ENCODE measurements around the gene ARPC1A.
"Not testable (repeated sequence)": the region's sequence is repeated elsewhere in the genome, so short reads cannot be mapped to it uniquely, and the experiment has no call there.

Gene ARPC1A

DNA sequence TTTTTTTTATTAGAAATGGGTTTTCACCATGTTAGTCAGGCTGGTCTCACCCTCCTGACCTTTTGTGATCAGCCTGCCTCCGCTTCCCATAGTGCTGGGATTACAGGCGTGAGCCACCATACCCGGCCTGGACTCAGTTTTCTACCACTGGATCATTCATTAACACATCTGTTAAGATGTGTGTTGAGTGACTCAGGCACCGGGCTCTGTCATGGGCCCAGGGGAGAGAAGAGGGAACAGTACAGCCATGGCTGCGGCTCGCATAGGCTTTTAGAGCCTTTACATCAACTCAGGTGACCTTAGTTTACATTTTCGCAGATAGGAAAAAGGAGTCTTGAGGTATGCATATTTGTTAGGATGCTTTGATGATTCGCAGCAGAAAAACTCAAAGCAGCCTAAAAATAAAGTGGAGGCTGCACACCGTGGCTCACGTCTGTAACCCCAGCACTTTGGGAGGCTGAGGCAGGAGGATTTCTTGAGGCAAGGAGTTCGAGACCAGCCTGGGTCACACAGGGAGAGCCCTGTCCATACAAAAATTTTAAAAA, 45.8 kb downstream of the ARPC1A start:
- no peak for DNase-seq (ENCODE audit: low spot score)

DNA sequence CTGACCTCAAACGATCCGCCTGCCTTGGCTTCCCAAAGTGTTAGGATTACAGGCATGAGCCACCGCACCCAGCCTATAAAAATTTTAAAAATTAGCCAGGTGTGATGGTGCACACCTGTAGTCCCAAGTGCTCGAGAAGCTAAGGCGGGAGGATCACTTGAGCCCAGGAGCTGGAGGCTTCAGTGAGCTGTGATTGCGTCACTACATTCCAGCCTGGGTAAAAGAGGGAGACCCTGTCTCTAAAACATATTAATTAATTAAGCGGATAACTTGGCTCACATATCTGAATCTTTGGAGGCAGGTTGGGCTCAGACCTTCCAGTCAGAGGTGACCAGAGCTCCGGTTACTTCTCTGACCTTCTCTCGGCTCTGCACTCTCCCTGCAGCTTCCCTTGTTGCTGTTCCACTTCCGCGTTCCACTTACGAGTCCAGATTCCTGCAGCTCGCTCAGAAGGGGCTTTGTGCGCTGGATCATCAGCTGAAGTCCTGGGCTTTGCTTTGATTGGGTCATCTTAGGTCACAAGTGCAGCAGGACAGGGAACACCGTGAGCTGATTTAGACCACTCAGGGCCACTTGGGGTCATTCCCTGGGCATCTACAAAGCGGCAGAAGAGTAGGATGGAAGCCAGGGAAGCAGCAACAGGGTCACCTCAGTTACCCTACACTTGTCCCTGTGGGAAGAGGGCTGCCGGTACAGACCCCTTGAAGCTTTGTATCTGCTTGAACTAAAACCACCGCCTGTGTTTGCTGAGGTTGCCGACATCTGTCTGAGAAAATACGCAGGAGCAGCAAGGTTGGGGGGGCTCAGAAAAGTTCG, 46.8 kb downstream of the ARPC1A start:
- no peak for DNase-seq (ENCODE audit: low spot score)

DNA sequence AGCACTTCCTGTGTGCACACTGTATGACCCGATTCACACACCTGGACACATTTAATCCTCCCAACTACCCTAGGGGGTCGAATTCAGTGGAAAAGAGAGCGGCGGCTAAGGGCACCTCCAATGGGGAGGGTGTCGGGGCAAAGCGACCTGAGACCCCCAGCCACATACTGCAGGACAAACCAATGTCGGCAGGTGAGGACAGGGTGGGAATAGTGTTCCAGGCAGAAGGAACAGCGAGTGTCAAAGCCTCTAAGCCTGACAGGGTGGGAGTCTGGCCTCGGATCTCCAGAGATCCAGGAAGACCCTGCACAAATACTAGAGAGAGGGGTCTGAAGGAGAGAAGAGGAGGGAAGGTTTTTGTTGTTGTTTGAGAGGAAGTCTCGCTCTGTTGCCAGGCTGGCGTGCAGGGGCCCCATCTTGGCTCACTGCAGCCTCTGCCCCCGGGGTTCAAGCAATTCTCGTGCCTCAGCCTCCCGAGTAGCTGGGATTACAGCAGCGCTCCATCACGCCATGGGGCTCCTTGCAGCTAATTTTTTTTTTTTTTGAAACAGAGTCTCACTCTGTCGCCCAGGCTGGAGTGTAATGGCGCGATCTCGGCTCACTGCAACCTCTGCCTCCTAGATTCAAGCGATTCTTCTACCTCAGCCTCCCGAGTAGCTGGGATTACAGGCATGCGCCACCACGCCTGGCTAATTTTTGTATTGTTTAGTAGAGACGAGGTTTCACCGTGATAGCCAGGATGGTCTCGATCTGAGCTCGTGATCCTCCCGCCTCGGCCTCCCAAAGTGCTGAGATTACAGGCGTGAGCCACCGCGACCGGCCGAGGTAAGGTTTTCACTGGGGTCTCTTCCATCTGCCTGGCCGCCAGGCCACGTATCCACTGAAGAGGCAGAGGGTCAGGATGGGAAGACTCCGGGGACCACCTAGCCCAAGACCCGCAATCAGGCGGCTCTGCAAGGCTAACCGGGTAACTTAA, 47.7 kb downstream of the ARPC1A start:
- DNase-seq (ENCODE audit: low spot score): no peak

DNA sequence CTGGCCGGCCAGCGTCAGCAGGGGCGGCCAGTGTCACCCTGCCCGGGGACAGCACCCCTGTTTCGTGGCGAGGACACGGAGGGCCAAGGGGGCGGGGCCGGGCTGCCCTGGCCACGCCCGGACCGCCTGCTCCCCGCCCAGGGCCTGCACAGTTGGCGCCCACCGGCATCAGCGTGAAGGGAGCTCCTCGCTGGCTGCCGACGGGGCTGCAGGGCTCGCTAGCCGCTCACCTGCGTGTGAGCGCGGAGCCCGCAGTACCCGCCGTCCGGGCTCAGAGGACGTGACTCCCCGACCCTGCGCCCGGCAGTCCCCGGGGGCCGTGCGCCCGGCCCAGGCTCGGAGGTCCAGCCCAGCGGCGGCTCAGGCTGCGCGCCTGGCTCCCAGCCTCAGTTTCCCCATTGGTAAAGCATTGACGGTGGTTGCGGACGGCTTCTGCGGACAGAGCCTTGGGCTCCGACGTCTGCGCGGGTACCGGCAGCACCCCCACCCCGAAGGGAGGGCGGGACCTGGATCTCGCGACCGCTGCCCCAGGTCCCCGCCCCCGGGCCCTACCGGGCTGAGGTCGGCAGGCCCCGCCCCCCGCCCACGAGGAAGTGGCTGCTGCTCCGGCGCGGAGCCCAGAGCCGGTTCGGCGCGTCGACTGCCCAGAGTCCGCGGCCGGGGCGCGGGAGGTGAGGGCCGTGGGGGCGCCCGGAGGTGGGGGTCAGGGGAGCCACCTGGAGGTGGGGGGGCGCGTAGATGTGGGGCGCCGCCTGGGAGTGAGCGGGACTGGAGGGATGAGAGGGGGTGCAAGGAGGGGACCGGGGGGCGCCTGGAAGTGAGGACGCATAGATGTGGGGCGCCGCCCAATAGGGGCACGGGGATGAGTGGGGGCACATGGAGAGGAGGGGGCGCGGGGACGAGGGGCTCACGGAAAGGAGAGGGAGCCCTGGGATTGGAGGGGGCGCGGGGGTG, 48.7 kb downstream of the ARPC1A start, which contains the start of gene ARPC1B:
ARPC1B (plus strand) TSS at position 620 of the 954 bp plus-strand sequence. CDS start 10,985 bp downstream, outside the sequence.
- peak; percentile 89 for DNase-seq (ENCODE audit: low spot score)

DNA sequence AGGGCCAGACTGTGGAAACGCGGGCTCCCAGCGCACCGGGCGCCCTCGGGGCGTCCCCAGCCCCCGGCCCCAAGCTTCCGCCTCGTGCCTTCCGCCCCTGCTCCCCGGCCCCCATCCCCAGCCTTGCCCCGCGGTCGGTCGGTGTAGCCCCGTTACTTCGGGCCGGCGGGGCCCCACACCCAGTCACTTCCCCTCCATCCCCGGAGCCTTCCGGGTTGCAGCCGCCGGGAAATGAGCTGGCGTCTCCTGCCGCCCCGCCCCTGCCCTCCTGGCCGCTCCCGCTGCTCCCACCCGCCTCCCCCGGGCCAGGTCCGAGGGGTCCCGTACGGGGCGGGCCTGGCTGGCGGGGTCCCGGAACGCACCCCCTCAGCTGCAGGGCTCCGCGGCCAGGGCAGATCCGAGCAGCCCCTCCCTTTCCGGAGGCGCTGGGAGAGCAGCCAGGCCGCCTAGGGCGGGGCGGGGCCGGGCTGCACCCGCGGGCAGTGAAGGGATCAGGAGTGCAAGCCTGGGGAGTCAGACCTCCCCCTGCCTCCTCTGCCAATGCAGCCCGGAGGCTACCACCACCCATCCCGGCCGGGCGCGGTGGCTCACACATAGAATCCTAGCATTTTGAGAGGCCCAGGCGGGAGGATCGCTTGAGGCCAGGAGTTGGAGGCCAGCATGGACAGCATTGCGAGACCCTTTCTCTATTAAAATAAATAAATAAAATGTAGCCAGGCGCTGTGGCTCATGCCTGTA, 49.5 kb downstream of the ARPC1A start:
- DNase-seq (ENCODE audit: low spot score): peak; percentile 82

DNA sequence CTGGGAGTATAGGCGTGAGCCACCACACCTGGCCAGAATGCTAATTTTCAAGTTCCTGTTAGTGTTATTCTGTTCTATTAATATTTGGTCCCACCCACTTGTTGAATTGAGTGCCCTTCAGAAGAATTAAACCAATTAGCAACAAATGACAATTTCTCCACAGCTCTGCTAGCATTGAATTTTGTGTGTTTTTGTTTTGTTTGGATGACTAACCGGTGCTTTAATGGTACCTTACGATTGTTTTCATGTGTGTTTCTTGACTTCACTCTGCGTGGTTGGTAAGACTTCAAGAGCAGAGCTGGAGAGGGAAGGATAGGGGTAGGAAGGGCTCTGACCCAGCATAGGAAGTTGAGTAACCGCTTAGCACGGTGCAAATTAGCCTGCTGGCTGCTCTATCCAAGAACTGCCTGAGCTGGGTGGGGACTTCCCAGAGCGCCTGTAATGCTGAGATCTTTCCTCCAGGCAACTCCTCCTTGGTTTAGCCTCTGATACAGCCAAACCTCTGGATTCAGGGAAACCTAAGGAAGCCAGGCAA, 53.4 kb downstream of the ARPC1A start:
- DNase-seq (ENCODE audit: low spot score): no peak

DNA sequence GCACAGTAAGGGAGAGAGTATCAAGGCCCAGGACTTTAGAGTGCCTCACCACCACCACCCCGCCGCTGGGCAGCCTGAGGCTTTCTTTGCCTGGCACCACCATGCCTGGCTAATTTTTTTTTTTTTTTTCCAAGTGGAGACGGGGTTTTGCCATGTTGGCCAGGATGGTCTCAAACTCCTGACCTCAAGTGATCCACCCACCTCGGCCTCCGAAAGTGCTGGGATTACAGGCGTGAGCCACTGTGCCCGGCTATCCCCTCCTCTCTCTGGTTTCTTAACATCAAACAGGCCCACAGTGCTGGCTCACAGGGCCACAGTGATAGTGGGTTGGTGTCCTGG, 54.0 kb downstream of the ARPC1A start:
- DNase-seq (ENCODE audit: low spot score): not testable (repeated sequence)

DNA sequence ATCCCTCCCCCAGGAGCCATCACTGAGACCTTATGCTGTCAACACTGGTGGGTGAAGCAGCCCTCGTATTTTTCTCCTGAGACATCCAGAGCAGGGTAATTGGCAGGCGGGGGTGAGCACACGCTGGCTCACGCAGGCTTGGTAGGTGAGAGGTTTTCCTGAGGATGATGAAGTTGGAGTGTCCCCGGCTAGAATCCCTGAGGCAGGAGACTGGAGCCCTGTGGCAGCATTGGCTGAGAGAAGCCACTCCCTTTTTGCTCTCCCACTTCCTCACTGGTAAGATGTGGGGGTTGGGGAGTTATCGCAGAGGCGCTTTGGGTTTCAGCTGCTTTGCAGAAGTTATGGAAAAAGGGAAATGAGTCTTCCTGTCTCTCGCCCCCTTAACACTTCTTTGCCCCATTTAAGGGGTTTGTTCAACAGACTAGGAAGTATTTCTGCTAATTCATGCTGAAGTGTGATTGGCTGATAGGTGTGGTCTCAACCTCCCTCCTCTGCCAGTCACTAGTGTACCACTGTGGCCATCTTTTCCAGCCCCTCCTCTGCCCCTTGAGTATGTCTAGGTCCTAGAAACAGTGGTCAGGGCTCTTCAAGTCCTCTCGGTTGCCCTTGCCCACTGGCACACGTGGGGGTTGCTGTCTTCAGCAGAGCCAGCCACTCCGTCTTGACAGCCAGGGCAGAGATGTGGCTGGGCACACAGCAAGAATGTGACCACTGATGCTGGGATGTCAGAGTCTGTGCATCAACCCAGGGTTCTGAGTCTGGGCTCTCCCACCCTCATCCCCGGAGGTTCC, 54.5 kb downstream of the ARPC1A start:
- no peak for DNase-seq (ENCODE audit: low spot score)

DNA sequence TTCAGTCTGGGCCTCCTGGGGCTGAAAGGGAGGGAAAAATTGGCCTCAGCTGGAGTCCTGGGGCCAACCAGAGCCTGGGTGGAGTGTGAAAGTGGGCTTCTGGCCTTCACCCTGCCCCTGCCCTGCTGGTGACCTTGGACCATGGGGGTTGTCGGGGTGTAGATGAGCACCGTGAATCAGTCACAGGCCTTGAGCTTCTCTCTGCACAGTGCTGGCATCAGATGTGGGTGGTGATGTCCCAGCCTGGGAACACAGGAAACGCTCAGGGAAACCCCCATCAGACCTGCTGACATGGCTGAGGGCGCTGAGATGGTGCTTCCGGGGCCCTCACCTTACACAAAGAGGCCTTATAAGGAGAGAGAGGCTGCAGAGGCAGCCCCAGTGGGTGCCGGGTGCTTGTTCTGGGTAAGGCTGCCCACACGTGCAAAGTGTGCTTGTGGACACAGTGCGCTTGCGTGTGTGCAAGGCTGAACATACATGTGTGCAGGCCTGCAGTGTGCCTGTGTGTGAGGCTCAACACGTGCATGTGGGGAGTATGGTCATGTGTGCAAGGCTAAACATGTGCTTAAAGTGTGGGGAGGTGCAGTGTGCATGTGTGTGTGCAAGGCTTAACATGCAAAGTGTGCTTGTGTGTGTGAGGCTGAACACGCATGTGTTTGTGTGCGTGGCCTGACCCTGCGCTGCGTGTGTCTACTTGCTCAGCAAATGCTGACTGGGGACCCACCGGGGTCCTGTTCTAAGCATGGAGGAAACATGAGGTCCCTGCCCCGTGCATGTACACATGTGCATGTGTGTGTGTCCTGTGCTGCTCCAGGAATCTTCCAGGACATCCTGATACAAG, 55.3 kb downstream of the ARPC1A start:
- DNase-seq (ENCODE audit: low spot score): no peak

DNA sequence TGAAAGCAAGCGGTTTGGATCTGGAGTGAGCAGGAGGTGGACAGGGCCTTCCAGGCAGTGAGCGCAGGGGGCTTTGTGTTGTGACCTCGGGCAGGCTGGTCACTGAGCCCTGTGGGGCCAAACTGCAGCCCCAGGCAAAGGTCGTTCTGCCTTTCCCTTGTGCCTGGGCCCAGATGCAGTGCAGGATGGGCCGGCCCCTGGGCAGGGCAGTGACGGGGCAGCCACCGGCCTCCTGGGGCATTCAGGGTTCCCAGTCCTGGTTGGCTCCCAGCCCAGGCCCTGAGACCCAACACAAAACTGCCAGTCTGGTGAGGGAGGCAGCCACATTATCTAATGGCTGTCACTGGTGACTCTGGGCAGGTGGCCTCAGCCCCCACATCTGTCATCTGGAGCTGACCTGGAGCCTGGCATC, 56.0 kb downstream of the ARPC1A start:
- DNase-seq (ENCODE audit: low spot score): no peak

DNA sequence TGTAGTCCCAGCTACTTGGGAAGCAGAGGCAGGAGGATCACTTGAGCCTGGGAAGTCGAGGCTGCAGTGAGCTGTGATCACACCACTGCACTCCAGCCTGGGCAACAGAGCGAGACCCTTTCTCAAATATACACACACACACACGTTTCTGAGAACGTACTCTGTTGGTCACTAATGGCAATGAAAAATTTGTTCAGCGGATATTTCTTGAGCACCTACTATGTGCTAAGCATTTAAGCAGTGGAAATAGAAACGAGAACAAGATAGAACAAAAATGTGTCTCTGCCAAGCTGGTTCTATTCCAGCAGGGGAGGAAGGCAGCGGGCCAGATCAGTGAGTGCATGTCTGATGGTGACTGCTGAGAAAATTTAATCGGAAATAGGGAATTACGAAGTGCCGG, 57.5 kb downstream of the ARPC1A start:
- DNase-seq (ENCODE audit: low spot score): no peak

DNA sequence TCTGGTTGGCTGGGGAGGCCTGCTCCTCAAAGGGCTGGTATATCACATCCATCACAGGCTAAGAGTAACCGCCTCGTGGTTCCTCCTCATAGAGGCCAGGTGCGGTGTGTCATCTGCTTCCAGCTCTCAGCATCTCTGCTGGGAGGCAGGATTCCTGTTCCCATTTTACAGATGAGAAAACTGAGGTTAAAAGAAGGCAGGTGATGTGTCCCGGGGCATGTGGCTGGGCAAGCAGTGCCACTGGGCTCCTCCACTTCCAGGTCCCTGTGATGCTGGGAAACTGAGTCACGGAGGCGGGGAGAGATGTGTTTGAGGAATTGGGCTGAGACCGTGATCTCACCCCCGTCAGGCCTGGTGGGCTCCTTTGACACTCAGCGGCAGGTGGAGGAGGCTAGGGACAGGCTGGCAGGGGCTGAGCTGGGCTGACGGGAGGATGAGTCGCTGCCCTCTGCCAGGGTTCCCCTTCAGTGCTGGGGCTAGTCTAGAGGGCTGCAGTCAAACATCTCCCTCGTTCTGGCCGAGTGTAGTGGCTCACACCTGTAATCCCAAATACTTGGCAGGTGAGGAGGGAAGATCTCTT, 58.2 kb downstream of the ARPC1A start:
- DNase-seq (ENCODE audit: low spot score): no peak

DNA sequence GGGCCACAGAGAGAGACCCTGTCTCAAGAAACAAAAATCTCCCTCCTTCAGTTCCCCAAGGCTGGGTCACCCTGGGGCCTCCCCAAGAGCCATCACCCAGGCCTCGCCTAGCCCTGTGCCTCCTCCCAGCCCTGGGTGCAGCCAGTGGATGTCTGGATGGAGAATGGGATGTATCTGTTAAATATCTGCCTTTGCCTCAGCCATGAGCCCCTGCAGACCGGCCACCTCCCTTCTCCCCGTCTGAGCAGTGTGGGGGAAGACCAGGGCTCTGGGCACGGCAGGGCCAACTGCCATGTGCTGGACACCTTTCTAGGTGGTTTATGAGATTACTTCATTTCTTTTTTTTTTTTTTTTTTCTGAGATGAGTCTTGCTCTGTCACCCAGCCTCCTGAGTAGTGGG, 58.8 kb downstream of the ARPC1A start:
- DNase-seq (ENCODE audit: low spot score): no peak

DNA sequence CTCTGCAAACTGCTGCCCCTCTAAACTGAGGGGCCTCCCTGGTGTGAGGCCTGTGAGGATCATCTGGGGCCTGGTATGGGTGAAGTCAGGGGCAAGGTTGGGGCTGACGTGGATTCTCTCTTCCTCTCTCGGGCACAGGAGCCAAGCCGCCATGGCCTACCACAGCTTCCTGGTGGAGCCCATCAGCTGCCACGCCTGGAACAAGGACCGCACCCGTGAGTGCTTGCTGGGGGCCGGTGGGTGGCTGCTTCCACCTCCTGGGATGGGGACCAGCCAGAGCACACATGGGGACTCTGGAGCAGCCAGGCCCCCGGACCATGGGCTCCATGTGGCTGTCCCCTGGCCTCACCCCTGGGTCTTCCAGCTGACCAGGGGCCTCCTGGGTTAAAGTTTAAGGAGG, 59.9 kb downstream of the ARPC1A start:
- DNase-seq (ENCODE audit: low spot score): no peak

DNA sequence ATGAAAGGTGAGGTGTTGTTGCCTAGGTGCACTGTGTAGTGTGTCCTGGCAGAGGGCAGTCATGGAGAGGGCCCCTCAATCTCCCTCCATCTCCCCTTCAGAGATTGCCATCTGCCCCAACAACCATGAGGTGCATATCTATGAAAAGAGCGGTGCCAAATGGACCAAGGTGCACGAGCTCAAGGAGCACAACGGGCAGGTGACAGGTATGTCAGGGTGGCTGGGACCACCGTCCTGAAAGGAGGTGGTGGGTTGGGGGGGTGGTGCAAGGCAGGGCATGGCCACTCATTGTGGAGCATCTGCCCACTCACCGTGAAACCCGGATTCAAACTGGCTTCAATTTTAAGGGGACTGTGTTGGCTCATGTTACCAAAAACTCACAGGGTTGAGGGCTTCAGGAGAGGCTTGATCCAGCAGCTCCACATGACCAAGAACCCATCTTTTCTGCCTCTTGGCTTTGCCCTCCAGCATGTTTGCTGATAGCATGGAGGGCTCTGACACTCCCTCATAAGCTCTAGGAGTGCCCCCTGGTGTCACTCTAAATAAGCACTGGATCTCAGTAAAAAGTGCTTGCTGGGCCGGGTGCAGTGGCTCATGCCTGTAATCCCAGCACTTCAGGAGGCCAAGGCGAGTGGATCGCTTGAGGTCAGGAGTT, 61.0 kb downstream of the ARPC1A start:
- peak; percentile 66 for DNase-seq (ENCODE audit: low spot score)

DNA sequence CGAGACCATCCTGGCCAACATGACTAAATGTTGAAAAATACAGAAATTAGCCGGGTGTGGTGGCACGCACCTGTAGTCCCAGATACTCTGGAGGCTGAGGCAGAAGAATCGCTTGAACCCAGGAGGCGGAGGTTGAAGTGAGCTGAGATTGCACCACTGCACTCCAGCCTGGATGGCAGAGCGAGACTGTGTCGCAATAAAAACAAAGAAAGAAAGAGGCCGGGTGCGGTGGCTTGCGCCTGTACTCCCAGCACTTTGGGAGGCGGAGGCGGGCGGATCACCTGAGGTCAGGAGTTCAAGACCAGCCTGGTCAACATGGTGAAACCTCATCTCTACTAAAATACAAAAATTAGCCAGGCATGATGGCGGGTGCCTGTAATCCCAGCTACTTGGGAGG, 61.5 kb downstream of the ARPC1A start:
- not testable (repeated sequence) for DNase-seq (ENCODE audit: low spot score)

DNA sequence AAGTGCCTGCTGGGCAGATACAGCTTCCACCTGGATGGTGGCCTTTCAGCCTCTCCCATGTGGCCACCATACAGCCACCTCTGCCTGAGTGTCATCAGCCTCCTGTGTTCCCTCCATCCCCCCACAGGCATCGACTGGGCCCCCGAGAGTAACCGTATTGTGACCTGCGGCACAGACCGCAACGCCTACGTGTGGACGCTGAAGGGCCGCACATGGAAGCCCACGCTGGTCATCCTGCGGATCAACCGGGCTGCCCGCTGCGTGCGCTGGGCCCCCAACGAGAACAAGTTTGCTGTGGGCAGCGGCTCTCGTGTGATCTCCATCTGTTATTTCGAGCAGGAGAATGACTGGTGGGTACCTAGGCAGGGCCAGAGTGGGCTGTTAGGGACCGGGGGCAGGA, 62.2 kb downstream of the ARPC1A start:
- DNase-seq (ENCODE audit: low spot score): no peak

DNA sequence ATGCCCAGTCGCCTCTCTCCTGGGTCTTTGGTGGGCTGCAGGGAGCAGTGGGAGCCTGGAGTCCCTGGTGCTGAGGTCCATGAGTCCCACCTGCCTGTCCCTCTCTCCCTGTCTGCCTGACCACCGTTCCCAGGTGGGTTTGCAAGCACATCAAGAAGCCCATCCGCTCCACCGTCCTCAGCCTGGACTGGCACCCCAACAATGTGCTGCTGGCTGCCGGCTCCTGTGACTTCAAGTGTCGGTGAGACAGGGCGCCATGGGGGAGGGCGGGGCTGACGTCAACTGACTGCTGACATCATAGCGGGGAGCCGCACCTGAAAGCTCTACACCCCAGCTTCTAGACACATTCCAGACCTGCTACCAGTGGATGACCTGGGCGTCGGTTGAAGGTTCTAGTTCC, 64.1 kb downstream of the ARPC1A start:
- DNase-seq (ENCODE audit: low spot score): no peak
